SW 1271 (cell line): ENCODE measurements around the gene ZMAT5.

ENCODE experiments used
- DNase-seq, 2 experiments: peaks; one replicate each; lab custom pipeline; 2025; lab: John Stamatoyannopoulos, UW

The ZMAT5 gene

GRCh38 chr22:29706486-29706885, 60.3 kb downstream of the ZMAT5 start:
- DNase-seq, result no peak

GRCh38 chr22:29705651-29706050, 61.2 kb downstream of the ZMAT5 start:
- DNase-seq, result no peak

GRCh38 chr22:29704528-29705285, 62.1 kb downstream of the ZMAT5 start:
- DNase-seq, result no peak

- no peak for DNase-seq
These were observed 63.1 kb downstream of the ZMAT5 start for GRCh38 chr22:29703569-29704195.

- no peak for DNase-seq
These were observed 63.8 kb downstream of the ZMAT5 start for GRCh38 chr22:29702931-29703501.

- no peak for DNase-seq
These were observed 64.5 kb downstream of the ZMAT5 start for GRCh38 chr22:29702000-29702930.

GRCh38 chr22:29701155-29701999, 65.4 kb downstream of the ZMAT5 start:
- DNase-seq, result no peak

- DNase-seq, result no peak
These were observed 66.0 kb downstream of the ZMAT5 start for GRCh38 chr22:29700900-29701154.

GRCh38 chr22:29700206-29700899, 66.5 kb downstream of the ZMAT5 start:
- no peak for DNase-seq

GRCh38 chr22:29697853-29698598, 68.8 kb downstream of the ZMAT5 start:
- DNase-seq, result no peak

- DNase-seq, result no peak
These were observed 71.5 kb downstream of the ZMAT5 start for GRCh38 chr22:29695129-29695926.

GRCh38 chr22:29693671-29694070, 73.1 kb downstream of the ZMAT5 start:
- no peak for DNase-seq

- no peak for DNase-seq
These were observed 73.6 kb downstream of the ZMAT5 start for GRCh38 chr22:29693161-29693560.

GRCh38 chr22:29692327-29692640, 74.5 kb downstream of the ZMAT5 start:
- no peak for DNase-seq

GRCh38 chr22:29691636-29692326, 75.0 kb downstream of the ZMAT5 start:
- no peak for DNase-seq

GRCh38 chr22:29690476-29690875, 76.3 kb downstream of the ZMAT5 start:
- DNase-seq, result no peak

- DNase-seq, result no peak
These were observed 77.0 kb downstream of the ZMAT5 start for GRCh38 chr22:29689880-29690213.

- no peak for DNase-seq
These were observed 77.5 kb downstream of the ZMAT5 start for GRCh38 chr22:29689206-29689879.

GRCh38 chr22:29684244-29684643, 82.6 kb downstream of the ZMAT5 start:
- DNase-seq, result no peak
